HG03460 (cell line): ENCODE measurements around the gene GMDS.

Experiments
- ATAC-seq: cut with Tn5 transposase; IDR thresholded peaks from one replicate; pipeline ENCODE4 v1.9.1; 2021; ENCODE audit not compliant: unreplicated experiment

Gene GMDS

GRCh38 chr6:1950631-1951030 is 294.8 kb downstream of the GMDS start:
- no peak for ATAC-seq

GRCh38 chr6:1949538-1949937 is 295.9 kb downstream of the GMDS start:
- no peak for ATAC-seq

GRCh38 chr6:1947922-1948321 is 297.5 kb downstream of the GMDS start:
- no peak for ATAC-seq

GRCh38 chr6:1946583-1946982 is 298.8 kb downstream of the GMDS start:
- ATAC-seq = no peak

GRCh38 chr6:1945235-1945832 is 300.1 kb downstream of the GMDS start:
- no peak for ATAC-seq

GRCh38 chr6:1942834-1943233 is 302.6 kb downstream of the GMDS start:
- ATAC-seq = no peak

- no peak for ATAC-seq
Measured at GRCh38 chr6:1941534-1941933, 303.9 kb downstream of the GMDS start.

GRCh38 chr6:1940381-1940780 is 305.0 kb downstream of the GMDS start:
- ATAC-seq = no peak

- no peak for ATAC-seq
Measured at GRCh38 chr6:1933292-1933691, 312.1 kb downstream of the GMDS start.

- ATAC-seq = no peak
Measured at GRCh38 chr6:1931817-1932216, 313.6 kb downstream of the GMDS start.

- no peak for ATAC-seq
Measured at GRCh38 chr6:1930356-1930755, 315.0 kb downstream of the GMDS start.

- no peak for ATAC-seq
Measured at GRCh38 chr6:1929931-1930330, 315.5 kb downstream of the GMDS start.

GRCh38 chr6:1925743-1926430 is 319.5 kb downstream of the GMDS start:
- ATAC-seq = no peak

GRCh38 chr6:1923449-1923848 is 322.0 kb downstream of the GMDS start:
- ATAC-seq = no peak

GRCh38 chr6:1917626-1918371 is 327.6 kb downstream of the GMDS start:
- no peak for ATAC-seq

GRCh38 chr6:1916334-1917070 is 328.9 kb downstream of the GMDS start:
- no peak for ATAC-seq

GRCh38 chr6:1915226-1915625 is 330.2 kb downstream of the GMDS start:
- ATAC-seq = no peak

- ATAC-seq = no peak
Measured at GRCh38 chr6:1913577-1913976, 331.8 kb downstream of the GMDS start.

GRCh38 chr6:1912731-1913130 is 332.7 kb downstream of the GMDS start:
- no peak for ATAC-seq

- ATAC-seq = no peak
Measured at GRCh38 chr6:1911474-1911873, 333.9 kb downstream of the GMDS start.

GRCh38 chr6:1910621-1911407 is 334.6 kb downstream of the GMDS start:
- no peak for ATAC-seq
